Spleen (tissue), 7 donors: ENCODE measurements around the gene TTC28.

ENCODE experiments used
- POLR2A ChIP-seq, 3 donors: fragments of 450-650 bp; IDR thresholded peaks; one replicate each; pipeline ENCODE4 v1.5.1; 2017; ENCODE audit warnings: antibody characterized with exemption in 3 of 3, mild to moderate bottlenecking in 1 of 3
- POLR2AphosphoS5 ChIP-seq, 3 donors: sonication (generic); formaldehyde crosslinking; IDR thresholded peaks; one replicate each; pipeline ENCODE4 v1.5.1; 2017; ENCODE audit warnings: antibody characterized with exemption in 3 of 3
- TF ChIP-seq, protein P1 (sequence below), 11 experiments: fragments of 200-600 bp in 7 of 11; fragments of 450-650 bp in 4 of 11; sonication (generic) in 4 of 11; IDR thresholded peaks in 8 of 11; conservative IDR thresholded peaks in 3 of 11; 1 replicate in 7 of 11; 2 replicates in 4 of 11; pipeline versions ENCODE4 v1.4.0 to v1.8.0; 2016 to 2021; ENCODE audit warnings: antibody characterized with exemption in 11 of 11, inconsistent platforms in 4 of 11, mild to moderate bottlenecking in 1 of 11
- donor health status: DM: no; HTN: no; CAD: no; lungs with moderate emphysema.
- donor health status: DM: no; HTN: no; CAD: no.
- donor health status: DM: no; HTN: no; CAD: no.

DNA sequence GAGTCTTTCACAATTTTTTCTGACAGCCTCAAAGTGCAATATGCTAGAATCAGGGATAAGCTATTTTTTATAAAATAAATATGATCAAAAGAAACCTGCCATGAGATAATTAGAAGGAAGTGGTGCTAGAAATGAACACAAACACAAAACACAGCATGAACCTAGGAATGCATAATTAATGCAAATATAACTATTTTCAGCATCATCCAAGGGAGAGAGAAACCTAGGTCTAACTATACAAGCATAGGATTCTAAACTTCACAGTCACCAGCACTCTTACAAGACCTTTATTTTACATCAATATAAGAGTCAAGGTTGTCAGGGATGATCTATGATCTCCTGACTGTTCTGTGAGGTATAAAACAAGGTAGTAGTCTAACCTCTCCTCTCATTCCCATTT is 29.2 kb downstream of the TTC28 start:
- TF ChIP-seq, protein P1, sequence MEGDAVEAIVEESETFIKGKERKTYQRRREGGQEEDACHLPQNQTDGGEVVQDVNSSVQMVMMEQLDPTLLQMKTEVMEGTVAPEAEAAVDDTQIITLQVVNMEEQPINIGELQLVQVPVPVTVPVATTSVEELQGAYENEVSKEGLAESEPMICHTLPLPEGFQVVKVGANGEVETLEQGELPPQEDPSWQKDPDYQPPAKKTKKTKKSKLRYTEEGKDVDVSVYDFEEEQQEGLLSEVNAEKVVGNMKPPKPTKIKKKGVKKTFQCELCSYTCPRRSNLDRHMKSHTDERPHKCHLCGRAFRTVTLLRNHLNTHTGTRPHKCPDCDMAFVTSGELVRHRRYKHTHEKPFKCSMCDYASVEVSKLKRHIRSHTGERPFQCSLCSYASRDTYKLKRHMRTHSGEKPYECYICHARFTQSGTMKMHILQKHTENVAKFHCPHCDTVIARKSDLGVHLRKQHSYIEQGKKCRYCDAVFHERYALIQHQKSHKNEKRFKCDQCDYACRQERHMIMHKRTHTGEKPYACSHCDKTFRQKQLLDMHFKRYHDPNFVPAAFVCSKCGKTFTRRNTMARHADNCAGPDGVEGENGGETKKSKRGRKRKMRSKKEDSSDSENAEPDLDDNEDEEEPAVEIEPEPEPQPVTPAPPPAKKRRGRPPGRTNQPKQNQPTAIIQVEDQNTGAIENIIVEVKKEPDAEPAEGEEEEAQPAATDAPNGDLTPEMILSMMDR (IDR thresholded peaks at IDR 0.05 in 8 of 11, conservative IDR thresholded peaks at IDR 0.05 in 3 of 11), result no peak
- TF ChIP-seq POLR2A (IDR thresholded peaks at IDR 0.05) (no peak), POLR2AphosphoS5 (IDR thresholded peaks at IDR 0.05) (no peak)
